OCI-M1 (cell line): ENCODE data around the gene DCHS2.
A peak's percentile ranks its signal among the peaks of the same experiment; 100 is the strongest.

Experiments
- DNase-seq: peaks from one replicate; lab custom pipeline; 2025; lab: John Stamatoyannopoulos, UW

The DCHS2 gene, protein sequence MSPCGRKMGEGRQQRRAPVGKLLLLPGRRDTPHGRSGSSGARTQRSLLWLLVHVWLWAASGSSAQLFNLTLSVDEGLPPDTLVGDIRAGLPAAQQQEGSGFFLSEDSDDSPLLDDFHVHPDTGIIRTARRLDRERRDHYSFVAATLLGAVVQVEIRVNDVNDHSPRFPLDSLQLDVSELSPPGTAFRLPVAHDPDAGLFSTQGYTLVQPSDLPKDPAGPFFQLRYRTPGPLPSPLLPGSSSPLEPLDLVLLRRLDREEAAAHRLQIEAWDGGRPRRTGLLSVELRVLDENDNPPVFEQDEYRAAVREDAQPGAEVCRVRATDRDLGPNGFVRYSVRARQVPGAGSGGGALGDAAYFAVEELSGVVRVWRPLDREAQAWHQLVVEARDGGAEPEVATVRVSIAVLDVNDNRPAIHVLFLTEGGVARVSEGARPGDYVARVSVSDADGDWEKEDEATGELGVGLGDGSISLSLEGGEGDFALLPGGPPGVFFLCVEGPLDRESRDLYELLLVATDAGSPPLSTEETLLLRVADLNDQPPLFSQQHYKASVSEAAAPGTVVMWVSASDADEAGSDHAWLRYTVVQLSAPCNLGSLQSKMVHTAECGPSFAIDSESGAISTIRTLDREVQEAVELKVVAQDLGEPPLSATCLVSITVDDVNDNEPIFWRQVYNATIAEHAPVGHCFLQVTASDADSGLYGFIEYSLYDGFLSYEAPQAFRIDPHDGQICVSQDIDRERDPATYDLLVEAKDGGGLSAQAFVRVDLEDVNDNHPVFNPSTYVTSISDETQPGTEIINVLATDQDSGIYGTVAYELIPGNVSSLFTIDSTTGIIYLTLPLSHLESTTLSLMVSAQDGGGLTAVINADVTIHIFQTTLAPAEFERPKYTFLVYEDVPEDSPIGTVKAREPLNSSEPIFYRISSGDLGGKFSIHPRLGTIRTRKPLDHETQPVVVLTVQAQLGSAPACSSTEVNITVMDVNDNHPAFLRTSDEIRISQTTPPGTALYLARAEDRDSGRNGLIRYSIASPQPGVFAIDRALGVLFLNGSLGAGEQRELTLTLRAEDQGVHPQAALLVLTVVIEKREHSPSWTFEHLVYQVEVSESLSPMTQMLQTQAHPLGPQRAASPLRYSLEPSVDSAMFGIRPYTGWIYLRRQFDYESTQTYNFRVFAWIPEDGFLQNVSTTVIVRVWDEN (N-terminal part only)

GRCh38 chr4:154491341-154492271, at the start of gene DCHS2:
TSS of gene DCHS2 (minus strand) at chr4:154491799. CDS start at chr4:154491355, 444 bp downstream.
- DNase-seq: no peak

GRCh38 chr4:154534296-154534695, 42.7 kb upstream of the DCHS2 start:
- DNase-seq: peak; percentile 15

GRCh38 chr4:154529728-154530519, 38.3 kb upstream of the DCHS2 start:
- no peak for DNase-seq

DNA sequence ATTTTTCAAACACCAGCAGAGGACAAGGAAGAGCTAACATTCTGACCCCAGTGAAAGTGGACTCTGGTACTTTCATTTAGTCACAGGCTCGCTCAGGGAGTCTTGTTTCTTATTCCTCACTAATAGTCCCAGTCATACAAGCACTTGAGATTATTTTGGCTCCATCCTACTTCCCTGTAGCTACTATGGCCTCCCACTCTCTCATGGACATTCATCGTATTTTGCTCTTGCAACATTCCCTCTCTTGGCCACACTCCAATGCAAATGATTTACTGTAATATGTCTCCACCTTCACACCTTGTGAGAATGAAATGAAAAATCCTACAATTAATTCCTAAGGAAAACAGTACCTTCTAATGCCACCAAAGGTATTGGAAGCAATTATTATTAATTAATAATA, 37.3 kb upstream of the DCHS2 start:
- DNase-seq: peak; percentile 22

DNA sequence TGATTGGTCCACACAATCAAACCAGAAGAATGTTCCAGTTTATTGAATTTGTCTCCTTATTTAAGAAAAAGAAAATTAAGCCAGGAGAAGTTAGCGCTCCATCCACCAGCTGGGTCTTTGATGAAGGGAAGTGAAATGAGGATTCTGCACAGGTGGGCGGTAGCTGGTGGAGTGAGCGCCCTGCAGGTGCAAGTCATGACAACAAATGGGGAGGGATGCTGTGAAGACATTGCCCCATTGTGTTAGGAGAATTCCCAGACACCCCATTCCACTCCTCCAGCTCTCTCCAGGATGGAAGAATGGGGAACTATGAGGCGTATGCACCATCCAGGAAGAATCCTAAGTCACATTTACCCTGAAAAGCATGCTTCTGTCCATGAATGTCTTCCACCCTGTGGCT, 35.7 kb upstream of the DCHS2 start:
- DNase-seq: no peak

GRCh38 chr4:154526151-154526550, 34.6 kb upstream of the DCHS2 start:
- no peak for DNase-seq

GRCh38 chr4:154521607-154522006, 30.0 kb upstream of the DCHS2 start:
- no peak for DNase-seq

GRCh38 chr4:154519214-154519613, 27.6 kb upstream of the DCHS2 start:
- DNase-seq: no peak

DNA sequence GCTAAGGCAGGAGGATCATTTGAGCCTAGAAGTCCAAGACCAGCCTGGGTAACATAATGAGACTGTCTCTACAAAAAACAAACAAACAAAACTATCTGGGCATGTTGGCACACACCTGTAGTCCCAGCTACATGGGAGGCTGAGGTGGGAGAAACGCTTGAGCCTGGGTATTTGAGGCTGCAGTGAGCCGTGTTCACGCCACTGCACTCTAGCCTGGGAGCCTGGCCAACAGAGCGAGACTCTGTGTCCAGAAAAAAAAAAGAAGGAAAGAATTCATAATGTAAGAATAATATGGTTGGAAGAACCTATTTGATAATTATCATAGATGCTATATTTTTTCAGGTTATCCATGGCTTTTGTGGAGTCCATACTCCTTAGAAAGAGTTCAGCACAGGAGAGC, 26.0 kb upstream of the DCHS2 start:
- no peak for DNase-seq

GRCh38 chr4:154516318-154517029, 24.9 kb upstream of the DCHS2 start:
- no peak for DNase-seq

DNA sequence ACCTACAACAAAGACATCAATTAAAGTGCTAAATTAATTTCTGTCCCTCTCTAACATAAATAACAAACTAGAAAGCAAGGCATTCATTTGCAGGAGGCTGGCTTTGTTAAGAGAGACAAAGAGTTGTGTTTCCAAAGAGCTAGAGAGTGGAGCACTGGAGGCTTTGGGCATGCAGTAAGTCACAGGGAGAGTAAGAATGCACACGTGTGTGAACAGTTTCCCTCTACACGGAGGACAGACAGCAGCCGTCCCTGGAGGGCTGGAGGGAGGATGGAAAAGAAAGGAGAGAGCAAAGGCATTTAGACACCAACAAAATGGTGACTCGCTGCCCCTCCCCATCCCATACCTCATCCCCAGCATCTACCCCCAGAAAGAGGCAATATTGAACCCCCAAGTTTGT, 20.4 kb upstream of the DCHS2 start:
- DNase-seq: no peak

GRCh38 chr4:154511548-154511947, 19.9 kb upstream of the DCHS2 start:
- no peak for DNase-seq

DNA sequence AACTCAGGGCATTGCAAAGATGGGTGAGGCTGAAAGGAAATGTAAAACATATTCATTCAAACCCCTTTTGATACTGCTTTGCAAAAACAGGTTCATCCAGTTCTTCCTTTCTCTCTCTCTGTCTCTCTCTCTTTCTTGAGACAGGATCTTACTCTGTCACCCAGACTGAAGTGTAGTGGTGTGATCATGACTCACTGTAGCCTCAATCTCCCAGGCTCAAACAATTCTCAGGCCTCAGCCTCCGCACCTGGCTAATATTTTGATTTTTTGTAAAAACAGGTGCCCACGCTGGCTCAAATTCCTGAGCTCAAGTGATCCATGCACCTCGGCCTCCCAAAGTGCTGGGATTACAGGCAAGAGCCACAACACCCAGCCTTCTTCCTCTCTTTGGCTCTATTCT, 15.6 kb upstream of the DCHS2 start:
- no peak for DNase-seq

DNA sequence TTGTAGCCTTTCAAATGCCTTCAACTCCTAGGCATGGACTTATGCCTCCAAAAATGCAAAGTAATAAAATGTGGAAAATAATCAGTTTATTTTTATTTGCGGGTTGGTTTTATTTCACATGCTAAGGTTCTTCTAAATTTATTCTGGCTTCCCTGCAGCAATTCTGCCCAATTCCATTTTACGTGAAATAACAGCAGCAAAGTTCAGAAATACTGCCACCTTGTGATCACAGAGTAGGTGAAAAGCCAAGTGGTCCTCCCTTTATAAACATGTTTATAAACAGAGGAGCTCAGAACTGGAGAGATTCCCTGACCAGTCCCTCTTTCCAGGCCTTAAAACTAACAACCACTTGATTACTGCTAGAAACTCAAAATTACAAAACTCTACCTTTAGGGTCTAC, 14.7 kb upstream of the DCHS2 start:
- peak; percentile 75 for DNase-seq

DNA sequence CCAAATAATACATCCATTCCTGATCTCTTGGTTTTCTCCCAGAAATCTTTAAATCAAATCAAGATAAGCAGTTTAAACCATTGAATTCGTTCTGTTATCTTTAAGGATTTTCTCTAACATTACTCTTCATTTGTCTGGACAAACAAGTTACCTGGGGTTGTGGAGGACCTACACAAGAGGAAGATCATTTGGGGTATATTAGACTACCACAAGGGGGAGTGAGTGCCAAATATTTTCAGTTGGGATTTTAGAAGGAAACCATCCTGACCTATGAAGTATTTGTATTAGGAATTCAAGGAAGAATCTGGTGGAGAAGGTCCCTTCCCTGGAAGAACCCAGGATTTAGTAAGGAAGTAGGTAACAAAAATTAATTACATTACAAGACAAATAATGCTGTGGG, 12.0 kb upstream of the DCHS2 start:
- DNase-seq: peak; percentile 52

DNA sequence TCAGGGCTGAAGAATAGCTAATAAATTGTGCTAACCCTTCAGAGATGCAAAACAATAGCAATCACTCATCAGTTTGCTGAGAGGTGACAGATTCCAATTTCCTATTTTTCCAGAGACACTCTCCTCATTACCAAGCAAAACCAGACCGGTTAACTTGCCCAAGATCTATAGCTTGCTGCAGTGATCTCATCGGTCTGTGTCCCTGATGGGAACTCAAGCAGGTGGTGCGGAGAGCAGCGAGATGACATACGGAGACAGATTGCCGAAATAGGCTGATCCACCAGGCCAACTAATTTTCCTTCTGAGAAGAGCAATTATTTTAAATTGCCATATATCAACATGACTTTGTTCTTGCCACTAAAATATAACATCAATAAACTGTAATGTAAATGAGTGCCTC, 10.5 kb upstream of the DCHS2 start:
- no peak for DNase-seq

- DNase-seq: no peak
Observed at GRCh38 chr4:154497889-154498288, 6.3 kb upstream of the DCHS2 start.

DNA sequence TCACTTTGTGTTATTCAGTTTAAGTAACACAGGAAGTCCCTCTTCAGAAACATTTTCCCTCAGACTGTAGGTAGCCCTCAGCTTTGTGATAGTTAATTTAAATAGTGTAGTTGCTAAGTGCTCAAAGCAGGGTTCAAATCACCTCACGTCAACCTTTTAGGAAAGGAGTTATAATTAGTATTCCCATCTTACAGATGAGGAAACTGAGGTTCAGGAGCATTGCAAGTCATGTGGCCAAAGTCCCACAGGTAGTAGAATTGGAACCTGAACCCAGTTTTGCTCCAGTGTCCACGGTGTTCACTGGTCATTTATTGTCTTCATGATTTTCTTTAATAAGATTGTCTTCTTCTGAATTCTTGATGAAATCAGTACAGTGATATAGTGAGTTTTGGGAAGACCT, 4.3 kb upstream of the DCHS2 start:
- DNase-seq: no peak

- no peak for DNase-seq
Observed at GRCh38 chr4:154492288-154492687, 689 bp upstream of the DCHS2 start.
